Measurements from ENCODE around the gene C1QTNF7. TPM values are rescaled to one million over a fixed set of nuclear protein-coding genes. Genes with fewer than 3 reads are reported as not detected.

C1QTNF7 gene
- total and polyA plus RNA-seq, 8 donors: 2.1 to 17.8 (median 14.8) TPM

DNA sequence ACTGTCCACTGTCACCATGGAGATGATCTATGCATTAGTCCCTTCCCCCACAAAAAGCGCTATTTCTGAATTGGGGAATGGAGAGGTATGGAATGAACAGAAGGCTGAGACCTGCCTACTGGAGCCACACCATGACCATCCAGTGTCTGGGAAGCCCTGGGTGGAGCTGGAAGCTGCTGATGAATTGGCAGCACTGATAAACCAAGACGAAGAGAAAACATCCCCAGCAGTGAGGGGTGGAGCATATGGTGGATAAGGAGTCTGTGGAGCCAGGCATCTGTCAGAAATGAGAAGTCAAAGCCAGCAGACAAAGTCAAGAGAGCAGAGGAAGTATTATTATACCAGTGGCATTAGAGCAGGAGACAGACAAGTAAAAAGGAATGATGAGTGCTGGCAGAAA, 55.0 kb downstream of the C1QTNF7 start:
- Histone ChIP-seq H3K27me3 (no peaks in the 10 kb centered on the region), H3K9me3 (no peaks in the 10 kb centered on the region), H3K36me3 (no peaks in the 10 kb centered on the region), H3K4me1 (no peaks in the 10 kb centered on the region), H3K4me3 (no peak overlapping the region), H3K27ac (no peak overlapping the region)
- intact Hi-C loops (cut with DNase I): loop anchor here in 1 of 2 donors (10.0 kb wide), 1 partner anchor 172 kb away; the partner anchor contains the start of gene FBXL5
- DNase-seq (no peak), ATAC-seq (no peak)
- TF ChIP-seq, protein P1, sequence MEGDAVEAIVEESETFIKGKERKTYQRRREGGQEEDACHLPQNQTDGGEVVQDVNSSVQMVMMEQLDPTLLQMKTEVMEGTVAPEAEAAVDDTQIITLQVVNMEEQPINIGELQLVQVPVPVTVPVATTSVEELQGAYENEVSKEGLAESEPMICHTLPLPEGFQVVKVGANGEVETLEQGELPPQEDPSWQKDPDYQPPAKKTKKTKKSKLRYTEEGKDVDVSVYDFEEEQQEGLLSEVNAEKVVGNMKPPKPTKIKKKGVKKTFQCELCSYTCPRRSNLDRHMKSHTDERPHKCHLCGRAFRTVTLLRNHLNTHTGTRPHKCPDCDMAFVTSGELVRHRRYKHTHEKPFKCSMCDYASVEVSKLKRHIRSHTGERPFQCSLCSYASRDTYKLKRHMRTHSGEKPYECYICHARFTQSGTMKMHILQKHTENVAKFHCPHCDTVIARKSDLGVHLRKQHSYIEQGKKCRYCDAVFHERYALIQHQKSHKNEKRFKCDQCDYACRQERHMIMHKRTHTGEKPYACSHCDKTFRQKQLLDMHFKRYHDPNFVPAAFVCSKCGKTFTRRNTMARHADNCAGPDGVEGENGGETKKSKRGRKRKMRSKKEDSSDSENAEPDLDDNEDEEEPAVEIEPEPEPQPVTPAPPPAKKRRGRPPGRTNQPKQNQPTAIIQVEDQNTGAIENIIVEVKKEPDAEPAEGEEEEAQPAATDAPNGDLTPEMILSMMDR (IDR thresholded peaks at IDR 0.05): no peak

- Histone ChIP-seq H3K36me3 (peaks cover 0 to 5% of the 10 kb centered on the region in 2 donors), H3K27me3 (no peaks in the 10 kb centered on the region), H3K9me3 (peaks cover 0 to 13% of the 10 kb centered on the region in 2 donors), H3K4me1 (no peaks in the 10 kb centered on the region), H3K4me3 (no peak overlapping the region), H3K27ac (no peak overlapping the region)
- intact Hi-C loops (cut with DNase I): loop anchor here in 1 of 2 donors (10.0 kb wide), 1 partner anchor 167 kb away; the partner anchor contains the start of gene FBXL5
- no peak for ATAC-seq
- no peak for DNase-seq
- TF ChIP-seq, protein P1 (IDR thresholded peaks at IDR 0.05): no peak
Observed at GRCh38 chr4:15488136-15488535, 60.3 kb downstream of the C1QTNF7 start.

- Histone ChIP-seq H3K9me3 (peaks cover 0 to 13% of the 10 kb centered on the region in 2 donors), H3K36me3 (peaks cover 0 to 5% of the 10 kb centered on the region in 2 donors), H3K27me3 (no peaks in the 10 kb centered on the region), H3K4me3 (no peak overlapping the region), H3K4me1 (no peaks in the 10 kb centered on the region), H3K27ac (no peak overlapping the region)
- ATAC-seq (no peak), DNase-seq (no peak)
- TF ChIP-seq, protein P1 (IDR thresholded peaks at IDR 0.05): no peak
- intact Hi-C loops (cut with DNase I): loop anchor here in 1 of 2 donors (10.0 kb wide), 1 partner anchor 166 kb away; the partner anchor contains the start of gene FBXL5
Observed at GRCh38 chr4:15488658-15489470, 61.0 kb downstream of the C1QTNF7 start.

DNA sequence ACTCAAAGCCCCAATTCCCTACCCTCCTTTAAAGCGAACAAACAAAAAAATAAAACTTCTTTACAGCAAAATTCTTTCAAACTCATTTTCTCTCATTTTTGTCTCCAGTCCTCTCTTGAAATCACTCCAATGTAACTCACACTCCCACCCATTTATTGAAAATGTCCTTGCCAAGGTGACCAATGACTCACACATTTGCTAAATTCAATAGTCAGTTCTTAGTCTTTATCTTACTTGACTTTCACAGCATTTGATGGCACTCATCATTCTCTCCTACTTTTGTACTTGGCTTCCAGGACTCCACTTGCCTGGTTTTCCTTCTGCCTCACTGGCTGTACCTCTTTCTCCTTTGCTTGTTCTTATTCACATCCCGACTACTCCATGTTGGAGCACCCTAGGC, 61.7 kb downstream of the C1QTNF7 start:
- DNase-seq (no peak), ATAC-seq (no peak)
- intact Hi-C loops (cut with DNase I): loop anchor here in 1 of 2 donors (10.0 kb wide), 1 partner anchor 165 kb away; the partner anchor contains the start of gene FBXL5
- H3K27me3 ChIP-seq: no peaks in the 10 kb centered on the region
- no peak overlapping the region for H3K4me3 ChIP-seq
- no peaks in the 10 kb centered on the region for H3K4me1 ChIP-seq
- H3K9me3 ChIP-seq: peaks cover 0 to 13% of the 10 kb centered on the region in 2 donors
- H3K36me3 ChIP-seq: peaks cover 0 to 5% of the 10 kb centered on the region in 2 donors
- H3K27ac ChIP-seq: no peak overlapping the region
- TF ChIP-seq, protein P1 (IDR thresholded peaks at IDR 0.05): no peak

- H3K36me3 ChIP-seq: peaks cover 0 to 4% of the 10 kb centered on the region in 2 donors
- no peak overlapping the region for H3K27ac ChIP-seq
- no peak for ATAC-seq
- TF ChIP-seq, protein P1 (IDR thresholded peaks at IDR 0.05): no peak
- peaks cover 0 to 14% of the 10 kb centered on the region in 2 donors for H3K9me3 ChIP-seq
- no peaks in the 10 kb centered on the region for H3K27me3 ChIP-seq
- H3K4me3 ChIP-seq: no peak overlapping the region
- no peaks in the 10 kb centered on the region for H3K4me1 ChIP-seq
- intact Hi-C loops (cut with DNase I): no loop called here
- no peak for DNase-seq
Observed at GRCh38 chr4:15493411-15493810, 65.6 kb downstream of the C1QTNF7 start.
